GM12878 (cell line): ENCODE measurements around the gene CACNA1H.

Experiments
- CREB1 ChIP-seq: IDR thresholded peaks from 2 replicates; pipeline ENCODE4 v1.6.1; 2012; ENCODE audit warnings: low read depth, mild to moderate bottlenecking, inconsistent platforms
- POLR2A ChIP-seq: IDR thresholded peaks from 2 replicates; pipeline ENCODE4 v1.6.1; 2011; ENCODE audit warnings: low read depth, mild to moderate bottlenecking, low read length
- POLR2AphosphoS5 ChIP-seq: IDR thresholded peaks from 2 replicates; pipeline ENCODE4 v1.6.1; 2011; ENCODE audit warnings: mild to moderate bottlenecking, low read length, inconsistent platforms
- ZNF384 ChIP-seq: IDR thresholded peaks from 2 replicates; pipeline ENCODE4 v1.6.1; 2012; ENCODE audit warnings: low read depth, mild to moderate bottlenecking, low read length, improper control_type of control experiment, borderline replicate concordance
- TF ChIP-seq, protein P1 (sequence below): fragments of 450-650 bp; IDR thresholded peaks from 2 replicates; pipeline ENCODE4 v1.6.1; 2017; ENCODE audit warnings: low read depth, mild to moderate bottlenecking, moderate library complexity

DNA sequence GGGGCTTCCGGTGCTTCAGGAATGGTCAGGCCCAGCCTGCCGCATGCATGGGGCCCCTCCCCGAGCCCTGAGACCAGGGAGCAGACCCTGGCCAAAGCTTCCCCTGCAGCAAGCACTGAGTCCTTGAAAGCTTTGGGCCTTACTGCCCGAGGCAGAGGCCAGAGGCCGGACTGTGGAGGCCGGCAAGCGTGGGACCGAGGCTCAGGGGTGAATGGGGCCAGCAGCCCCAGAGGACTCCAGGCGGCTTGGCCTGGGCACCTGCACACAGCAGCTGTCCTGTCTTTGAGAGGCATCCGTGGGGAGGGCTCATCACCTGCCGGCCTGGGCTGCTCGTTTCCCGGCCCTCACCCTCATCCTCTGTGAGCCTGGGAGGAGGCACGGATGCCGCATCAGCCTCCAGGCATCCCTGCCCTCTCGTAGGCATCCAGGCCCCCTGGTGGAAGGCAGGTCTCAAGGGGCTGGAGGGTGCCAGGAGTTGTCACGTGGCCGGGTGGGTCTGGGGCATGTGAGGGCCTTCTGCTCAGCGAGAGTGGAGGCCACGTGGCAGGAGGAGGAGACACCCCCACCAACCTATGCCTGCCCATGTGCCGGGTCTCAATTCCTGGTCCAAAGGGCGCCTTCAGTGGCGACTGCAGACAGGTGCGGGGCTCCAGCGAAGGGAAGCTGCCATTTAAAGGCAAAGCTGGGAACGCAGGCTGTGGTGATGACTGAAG lies 31.4 kb downstream of the CACNA1H start:
- TF ChIP-seq POLR2AphosphoS5 (no peak), POLR2A (no peak), ZNF384 (no peak), CREB1 (no peak)
- TF ChIP-seq, protein P1, sequence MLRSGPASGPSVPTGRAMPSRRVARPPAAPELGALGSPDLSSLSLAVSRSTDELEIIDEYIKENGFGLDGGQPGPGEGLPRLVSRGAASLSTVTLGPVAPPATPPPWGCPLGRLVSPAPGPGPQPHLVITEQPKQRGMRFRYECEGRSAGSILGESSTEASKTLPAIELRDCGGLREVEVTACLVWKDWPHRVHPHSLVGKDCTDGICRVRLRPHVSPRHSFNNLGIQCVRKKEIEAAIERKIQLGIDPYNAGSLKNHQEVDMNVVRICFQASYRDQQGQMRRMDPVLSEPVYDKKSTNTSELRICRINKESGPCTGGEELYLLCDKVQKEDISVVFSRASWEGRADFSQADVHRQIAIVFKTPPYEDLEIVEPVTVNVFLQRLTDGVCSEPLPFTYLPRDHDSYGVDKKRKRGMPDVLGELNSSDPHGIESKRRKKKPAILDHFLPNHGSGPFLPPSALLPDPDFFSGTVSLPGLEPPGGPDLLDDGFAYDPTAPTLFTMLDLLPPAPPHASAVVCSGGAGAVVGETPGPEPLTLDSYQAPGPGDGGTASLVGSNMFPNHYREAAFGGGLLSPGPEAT: no peak
